GM12873 (cell line): ENCODE data around the gene FAM78A.

Experiments
- CTCF ChIP-seq: IDR thresholded peaks from 2 replicates; pipeline ENCODE4 v1.5.1; 2012; ENCODE audit warnings: low read depth, mild to moderate bottlenecking, moderate library complexity, low read length, control low read depth; ENCODE audit not compliant: insufficient read depth; ENCODE audit errors: missing control alignments

Gene FAM78A

GRCh38 chr9:131282688-131283422 lies 6.5 kb upstream of the FAM78A start:
- no peak for TF ChIP-seq CTCF

- TF ChIP-seq CTCF, result no peak
These were observed 5.9 kb upstream of the FAM78A start for GRCh38 chr9:131282175-131282574.

GRCh38 chr9:131281119-131281965 lies 5.0 kb upstream of the FAM78A start:
- no peak for TF ChIP-seq CTCF

GRCh38 chr9:131280660-131281059 lies 4.3 kb upstream of the FAM78A start:
- TF ChIP-seq CTCF, result no peak

- no peak for TF ChIP-seq CTCF
These were observed 3.7 kb upstream of the FAM78A start for GRCh38 chr9:131279863-131280570.

GRCh38 chr9:131279196-131279862 lies 3.0 kb upstream of the FAM78A start:
- TF ChIP-seq CTCF, result no peak
